ENCODE measurements around the gene POLR3C. TPM values are rescaled to one million over a fixed set of nuclear protein-coding genes. Genes with fewer than 3 reads are reported as not detected.

The POLR3C gene, protein sequence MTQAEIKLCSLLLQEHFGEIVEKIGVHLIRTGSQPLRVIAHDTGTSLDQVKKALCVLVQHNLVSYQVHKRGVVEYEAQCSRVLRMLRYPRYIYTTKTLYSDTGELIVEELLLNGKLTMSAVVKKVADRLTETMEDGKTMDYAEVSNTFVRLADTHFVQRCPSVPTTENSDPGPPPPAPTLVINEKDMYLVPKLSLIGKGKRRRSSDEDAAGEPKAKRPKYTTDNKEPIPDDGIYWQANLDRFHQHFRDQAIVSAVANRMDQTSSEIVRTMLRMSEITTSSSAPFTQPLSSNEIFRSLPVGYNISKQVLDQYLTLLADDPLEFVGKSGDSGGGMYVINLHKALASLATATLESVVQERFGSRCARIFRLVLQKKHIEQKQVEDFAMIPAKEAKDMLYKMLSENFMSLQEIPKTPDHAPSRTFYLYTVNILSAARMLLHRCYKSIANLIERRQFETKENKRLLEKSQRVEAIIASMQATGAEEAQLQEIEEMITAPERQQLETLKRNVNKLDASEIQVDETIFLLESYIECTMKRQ
- 48.0 and 49.3 TPM in 2 replicates for total RNA-seq
- total RNA-seq (2013), result 35.1 TPM
- 27.8 and 36.5 TPM in 2 replicates for polyA plus RNA-seq
- polyA minus RNA-seq, result 23.2 and 27.4 TPM in 2 replicates

DNA sequence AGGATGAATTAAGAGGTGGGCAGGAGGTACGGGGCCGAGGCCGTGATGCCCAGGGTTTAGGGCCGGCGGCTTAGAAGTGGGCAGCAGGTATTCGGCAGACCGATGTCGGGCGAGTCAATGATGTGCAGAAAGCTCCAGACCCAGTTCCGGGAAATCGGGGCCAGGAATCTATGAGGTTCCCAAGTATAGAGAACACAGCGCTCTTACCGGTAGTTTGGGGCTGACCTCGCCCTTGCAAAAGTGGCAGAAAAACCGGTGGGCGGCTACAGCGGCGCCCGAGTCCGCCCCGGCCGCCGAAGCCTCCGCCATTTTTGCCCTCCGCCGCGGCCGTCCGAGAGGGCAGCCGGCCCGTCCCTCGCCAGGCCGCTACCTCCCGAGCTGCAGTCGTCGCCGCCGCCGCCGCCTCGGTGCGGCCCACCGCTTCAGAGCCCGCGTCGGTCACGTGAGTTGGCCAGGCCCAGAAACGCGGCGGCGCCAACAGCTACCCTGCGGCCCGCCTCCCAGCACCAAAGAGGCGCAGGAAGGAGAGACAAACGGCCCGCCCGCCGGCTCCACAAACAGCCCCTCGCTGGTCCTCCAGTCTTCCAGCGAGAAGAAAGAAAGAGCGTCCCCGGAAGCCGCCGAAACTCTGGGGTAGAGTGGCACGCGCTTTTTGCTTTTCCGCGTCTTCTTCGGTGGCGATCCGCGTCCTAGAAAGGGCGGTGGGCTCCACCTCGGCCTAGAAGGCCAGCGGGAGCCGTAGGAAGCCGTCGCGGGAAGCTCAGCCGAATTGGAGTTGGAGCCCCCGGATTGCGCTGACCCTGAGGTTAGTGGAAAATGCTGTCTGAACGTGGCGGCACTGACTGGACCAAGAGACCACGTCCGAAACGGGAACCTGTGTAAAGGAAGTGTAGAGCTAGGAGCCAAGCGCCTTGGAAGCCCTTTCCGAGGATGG lies at the start of gene POLR3C, which contains the start of gene RNF115:
Gene POLR3C, plus strand, starts transcription at position 636 of the 934 bp plus-strand sequence. CDS start 1,577 bp downstream, outside the sequence.
Gene RNF115, minus strand, starts transcription at position 531 of the 934 bp plus-strand sequence. Its CDS starts 222 bp downstream, at position 309.
- peak within 1 kb of the TSS; percentile 61 to 89 for H3K27ac ChIP-seq (ENCODE audit: low read length in 2 of 2)
- H3K27me3 ChIP-seq (replicated peaks in 1 of 4; ENCODE audit: control extremely low read depth in 1 of 4, control insufficient read depth in 3 of 4, insufficient read depth in 4 of 4, low read length in 3 of 4), result no peaks in the 10 kb centered on the region
- intact Hi-C loops (cut with micrococcal nuclease), result loop anchor here (1.0 to 2.0 kb wide), 3 partner anchors 21 to 95 kb away; partner anchors contain the start of genes NUDT17 and PEX11B
- POLR2A ChIA-PET, result interaction anchor here (0.5 to 1.8 kb wide), 5 partner anchors 22 to 182 kb away, joined by 3 to 11 read pairs (median 3); partner anchors contain the start of genes NUDT17, PEX11B, PIAS3 and RBM8A
- H3K9me3 ChIP-seq (ENCODE audit: control extremely low read depth in 1 of 3, control insufficient read depth in 2 of 3, insufficient read depth in 1 of 3, low read length in 2 of 3), result no peaks in the 10 kb centered on the region
- H3K79me2 ChIP-seq (ENCODE audit: control insufficient read depth, insufficient read depth, low read length), result peaks cover 35% of the 10 kb centered on the region
- CTCF ChIA-PET, result interaction anchor here (0.9 to 1.5 kb wide), 3 partner anchors 21 to 87 kb away, joined by 3 to 15 read pairs (median 10); partner anchors contain the start of genes NUDT17 and PIAS3
- Mint-ChIP-seq H3K4me1 (peaks cover 28% of the 10 kb centered on the region), H3K27me3 (no peaks in the 10 kb centered on the region), H3K4me3 (peak within 1 kb of the TSS; percentile 98), H3K9me3 (ENCODE audit: insufficient read depth) (no peaks in the 10 kb centered on the region), H3K27ac (peak within 1 kb of the TSS; percentile 97)
- ATAC-seq (ENCODE audit: low read depth) (peak; percentile 95), DNase-seq (peak; percentile 91)
- peak within 1 kb of the TSS; percentile 82 for H3K4me2 ChIP-seq (replicated peaks; ENCODE audit: low read depth, low read length, poor library complexity, severe bottlenecking)
- peaks cover 4% of the 10 kb centered on the region for H4K20me1 ChIP-seq (ENCODE audit: control insufficient read depth, insufficient read depth, low read length, poor library complexity, severe bottlenecking)
- under 1% methylated on average over 82 of the region's 89 CpGs for WGBS (ENCODE audit: insufficient coverage)
- peak within 1 kb of the TSS; percentile 96 for H2AFZ ChIP-seq (ENCODE audit: insufficient read depth, low read depth, low read length, poor library complexity, severe bottlenecking)
- H3K4me1 ChIP-seq (ENCODE audit: control insufficient read depth in 2 of 2, insufficient read depth in 2 of 2, low read length in 2 of 2), result peaks cover 12 to 13% of the 10 kb centered on the region in 2 donors
- peaks cover 11 to 28% of the 10 kb centered on the region in 2 experiments for H3K36me3 ChIP-seq (replicated peaks in 1 of 2; ENCODE audit: control extremely low read depth in 1 of 2, control insufficient read depth in 1 of 2, extremely low read depth in 1 of 2, insufficient read depth in 2 of 2, low read length in 1 of 2)
- TF ChIP-seq EZH2 (IDR thresholded peaks at IDR 0.05; ENCODE audit: borderline replicate concordance, insufficient read depth, low read depth, low read length, poor library complexity, severe bottlenecking), result no peak
- TF ChIP-seq, protein P1, sequence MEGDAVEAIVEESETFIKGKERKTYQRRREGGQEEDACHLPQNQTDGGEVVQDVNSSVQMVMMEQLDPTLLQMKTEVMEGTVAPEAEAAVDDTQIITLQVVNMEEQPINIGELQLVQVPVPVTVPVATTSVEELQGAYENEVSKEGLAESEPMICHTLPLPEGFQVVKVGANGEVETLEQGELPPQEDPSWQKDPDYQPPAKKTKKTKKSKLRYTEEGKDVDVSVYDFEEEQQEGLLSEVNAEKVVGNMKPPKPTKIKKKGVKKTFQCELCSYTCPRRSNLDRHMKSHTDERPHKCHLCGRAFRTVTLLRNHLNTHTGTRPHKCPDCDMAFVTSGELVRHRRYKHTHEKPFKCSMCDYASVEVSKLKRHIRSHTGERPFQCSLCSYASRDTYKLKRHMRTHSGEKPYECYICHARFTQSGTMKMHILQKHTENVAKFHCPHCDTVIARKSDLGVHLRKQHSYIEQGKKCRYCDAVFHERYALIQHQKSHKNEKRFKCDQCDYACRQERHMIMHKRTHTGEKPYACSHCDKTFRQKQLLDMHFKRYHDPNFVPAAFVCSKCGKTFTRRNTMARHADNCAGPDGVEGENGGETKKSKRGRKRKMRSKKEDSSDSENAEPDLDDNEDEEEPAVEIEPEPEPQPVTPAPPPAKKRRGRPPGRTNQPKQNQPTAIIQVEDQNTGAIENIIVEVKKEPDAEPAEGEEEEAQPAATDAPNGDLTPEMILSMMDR (IDR thresholded peaks at IDR 0.05), result no peak
- H3K9ac ChIP-seq (ENCODE audit: low read length), result peak within 1 kb of the TSS; percentile 81
- H3K4me3 ChIP-seq (ENCODE audit: control extremely low read depth in 1 of 5, extremely low read depth in 1 of 5, insufficient read depth in 1 of 5, low read depth in 2 of 5, low read length in 4 of 5), result peak within 1 kb of the TSS; percentile 66 to 97 (median 82)

Measured in B cell (primary cell).